ENCODE results near the gene NEDD4L. TPM values are rescaled to one million over a fixed set of nuclear protein-coding genes. Genes with fewer than 3 reads are reported as not detected.
"Not testable (repeated sequence)": the region's sequence is repeated elsewhere in the genome, so short reads cannot be mapped to it uniquely, and the experiment has no call there.

Gene NEDD4L
- total RNA-seq, 1 donor from 2014 or later = 41.1 TPM

DNA sequence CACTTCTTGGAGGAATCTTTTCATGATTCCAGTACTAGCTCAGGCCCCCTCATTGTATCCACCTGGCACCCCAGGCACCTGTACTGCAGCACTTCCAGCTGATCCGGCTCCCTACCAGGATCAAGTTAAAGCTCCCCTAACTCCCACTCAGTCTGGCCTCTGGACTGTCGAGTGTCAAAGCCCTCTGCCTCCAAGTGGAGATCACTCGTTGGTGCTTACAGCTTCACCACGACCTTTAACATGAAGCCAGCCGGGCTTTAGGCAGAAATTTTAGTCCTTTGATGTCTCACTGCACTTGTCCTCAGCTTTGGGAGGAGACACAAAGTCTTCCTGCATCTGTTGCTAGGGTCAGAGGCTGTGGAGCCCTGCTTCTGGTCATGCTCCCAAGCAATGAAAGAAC, 387.2 kb downstream of the NEDD4L start:
- H3K4me3 Mint-ChIP-seq (ENCODE audit: unreplicated experiment) = no peak overlapping the region
- TF ChIP-seq, protein P1, sequence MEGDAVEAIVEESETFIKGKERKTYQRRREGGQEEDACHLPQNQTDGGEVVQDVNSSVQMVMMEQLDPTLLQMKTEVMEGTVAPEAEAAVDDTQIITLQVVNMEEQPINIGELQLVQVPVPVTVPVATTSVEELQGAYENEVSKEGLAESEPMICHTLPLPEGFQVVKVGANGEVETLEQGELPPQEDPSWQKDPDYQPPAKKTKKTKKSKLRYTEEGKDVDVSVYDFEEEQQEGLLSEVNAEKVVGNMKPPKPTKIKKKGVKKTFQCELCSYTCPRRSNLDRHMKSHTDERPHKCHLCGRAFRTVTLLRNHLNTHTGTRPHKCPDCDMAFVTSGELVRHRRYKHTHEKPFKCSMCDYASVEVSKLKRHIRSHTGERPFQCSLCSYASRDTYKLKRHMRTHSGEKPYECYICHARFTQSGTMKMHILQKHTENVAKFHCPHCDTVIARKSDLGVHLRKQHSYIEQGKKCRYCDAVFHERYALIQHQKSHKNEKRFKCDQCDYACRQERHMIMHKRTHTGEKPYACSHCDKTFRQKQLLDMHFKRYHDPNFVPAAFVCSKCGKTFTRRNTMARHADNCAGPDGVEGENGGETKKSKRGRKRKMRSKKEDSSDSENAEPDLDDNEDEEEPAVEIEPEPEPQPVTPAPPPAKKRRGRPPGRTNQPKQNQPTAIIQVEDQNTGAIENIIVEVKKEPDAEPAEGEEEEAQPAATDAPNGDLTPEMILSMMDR (IDR thresholded peaks at IDR 0.05) = no peak
- H3K4me1 Mint-ChIP-seq (ENCODE audit: unreplicated experiment) = no peaks in the 10 kb centered on the region
- H3K9me3 Mint-ChIP-seq (ENCODE audit: unreplicated experiment) = no peaks in the 10 kb centered on the region
- H3K27ac Mint-ChIP-seq (ENCODE audit: unreplicated experiment) = no peak overlapping the region
- H3K36me3 Mint-ChIP-seq (ENCODE audit: unreplicated experiment) = peaks cover 2% of the 10 kb centered on the region
- H3K27me3 Mint-ChIP-seq (ENCODE audit: unreplicated experiment) = peaks cover 14% of the 10 kb centered on the region
- DNase-seq (ENCODE audit: extremely low spot score, unreplicated experiment) = no peak

DNA sequence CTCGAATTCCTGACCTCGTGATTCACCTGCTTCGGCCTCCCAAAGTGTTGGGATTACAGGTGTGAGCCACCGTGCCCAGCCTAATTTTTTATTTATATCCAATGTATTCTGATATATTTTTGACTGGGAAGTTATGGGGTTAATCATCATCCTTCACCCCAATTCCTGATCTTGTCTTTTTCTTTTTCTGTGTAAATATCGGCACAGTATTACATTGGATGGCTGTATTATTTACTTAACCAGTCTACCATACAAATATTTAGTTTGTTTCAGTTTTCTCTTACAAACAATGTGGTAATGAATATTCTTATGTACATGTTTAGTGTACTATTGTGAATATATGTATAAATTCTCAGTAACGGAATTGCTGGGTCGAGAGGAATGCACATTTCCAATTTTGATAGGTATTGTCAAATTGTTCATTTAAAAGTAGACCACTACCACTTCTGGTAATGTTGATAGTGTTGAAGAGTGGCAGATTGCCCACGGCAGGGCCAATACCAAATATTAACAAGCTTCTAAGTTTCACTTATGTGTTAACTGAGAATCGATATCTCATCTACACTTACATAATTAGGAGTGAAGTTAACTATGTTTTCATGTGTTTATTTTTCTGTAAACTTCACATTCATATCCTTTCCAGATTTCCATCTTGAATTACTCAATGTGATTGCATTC, 388.2 kb downstream of the NEDD4L start:
- Mint-ChIP-seq H3K27ac (ENCODE audit: unreplicated experiment) (no peak overlapping the region), H3K27me3 (ENCODE audit: unreplicated experiment) (peaks cover 16% of the 10 kb centered on the region)

DNA sequence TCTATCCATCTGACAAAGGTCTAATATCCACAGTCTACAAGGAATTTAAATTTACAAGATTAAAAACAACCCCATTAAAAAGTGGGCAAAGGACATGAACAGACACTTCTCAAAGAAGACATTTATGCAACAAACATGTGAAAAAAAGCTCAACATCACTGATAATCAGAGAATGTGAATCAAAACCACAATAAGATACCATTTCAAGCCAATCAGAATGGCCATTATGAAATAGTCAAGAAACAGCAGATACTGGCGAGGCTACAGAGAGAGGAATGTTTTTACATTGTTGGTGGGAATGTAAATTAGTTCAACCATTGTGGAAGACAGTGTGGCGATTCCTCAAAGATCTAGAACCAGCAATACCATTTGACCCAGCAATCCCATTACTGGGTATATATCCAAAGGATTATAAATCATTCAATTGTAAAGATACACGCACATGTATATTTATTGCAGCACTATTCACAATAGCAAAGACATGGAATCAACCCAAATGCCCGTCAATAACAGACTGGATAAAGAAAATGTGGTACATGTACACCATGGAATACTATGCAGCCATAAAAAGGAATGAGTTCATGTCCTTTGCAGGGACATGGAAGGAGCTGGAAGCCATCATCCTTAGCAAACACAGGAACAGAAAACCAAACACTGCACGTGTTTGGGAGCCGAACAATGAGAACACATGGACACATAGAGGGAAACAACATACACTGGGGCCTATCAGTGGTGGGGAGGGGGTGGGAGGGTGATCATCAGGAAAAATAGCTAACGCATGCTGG, 391.4 kb downstream of the NEDD4L start:
- not testable (repeated sequence) for H3K4me3 Mint-ChIP-seq (ENCODE audit: unreplicated experiment); DNase-seq (ENCODE audit: extremely low spot score, unreplicated experiment); H3K36me3 Mint-ChIP-seq (ENCODE audit: unreplicated experiment); H3K4me1 Mint-ChIP-seq (ENCODE audit: unreplicated experiment); H3K9me3 Mint-ChIP-seq (ENCODE audit: unreplicated experiment); H3K27ac Mint-ChIP-seq (ENCODE audit: unreplicated experiment)
- peaks cover 20% of the 10 kb centered on the region for H3K27me3 Mint-ChIP-seq (ENCODE audit: unreplicated experiment)

More for the DNA sequence above, 388.2 kb downstream of the NEDD4L start:
- no peaks in the 10 kb centered on the region for H3K9me3 Mint-ChIP-seq (ENCODE audit: unreplicated experiment)
- H3K4me3 Mint-ChIP-seq (ENCODE audit: unreplicated experiment) = no peak overlapping the region
- H3K36me3 Mint-ChIP-seq (ENCODE audit: unreplicated experiment) = peaks cover 2% of the 10 kb centered on the region
- DNase-seq (ENCODE audit: extremely low spot score, unreplicated experiment) = no peak
- no peaks in the 10 kb centered on the region for H3K4me1 Mint-ChIP-seq (ENCODE audit: unreplicated experiment)
- TF ChIP-seq, protein P1 (IDR thresholded peaks at IDR 0.05) = no peak

DNA sequence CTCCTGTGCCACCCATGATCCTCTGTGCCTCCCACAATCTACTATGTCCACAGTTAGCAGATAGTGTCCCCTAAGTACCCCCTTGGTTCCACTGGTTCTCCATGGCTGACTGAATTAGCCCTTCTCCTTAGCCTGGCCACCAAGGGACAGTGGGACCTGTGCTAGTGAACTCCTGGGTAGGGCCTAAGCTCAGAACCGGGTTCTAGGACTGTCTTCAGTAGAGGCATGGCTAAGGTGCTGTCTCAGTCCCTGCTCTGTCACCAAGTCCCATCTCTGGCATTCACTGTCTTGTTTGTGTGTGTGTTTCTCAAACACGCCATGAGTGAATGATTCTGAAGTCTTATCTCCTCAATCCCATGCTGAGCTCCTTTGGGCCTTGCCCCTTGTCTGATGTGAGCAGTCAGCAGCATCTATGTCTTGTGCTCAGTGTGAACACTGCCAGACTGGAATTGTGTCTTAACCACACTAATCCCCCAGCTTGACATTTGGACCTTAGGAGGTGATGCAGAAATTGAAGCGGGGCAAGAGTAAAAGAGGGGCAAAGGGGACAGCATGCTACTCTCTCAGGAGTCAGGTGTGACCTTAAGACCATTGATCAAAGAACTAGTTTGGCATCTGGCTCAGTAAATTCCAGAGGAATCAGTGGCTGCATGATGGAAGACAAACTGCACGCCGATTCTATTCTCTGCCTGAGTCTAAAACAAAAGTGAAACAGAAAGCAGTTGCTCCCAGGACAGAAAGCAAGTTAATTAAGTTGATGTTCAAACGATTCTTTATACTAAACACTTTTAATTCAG, 394.3 kb downstream of the NEDD4L start:
- Mint-ChIP-seq H3K36me3 (ENCODE audit: unreplicated experiment) (peaks cover 2% of the 10 kb centered on the region), H3K27ac (ENCODE audit: unreplicated experiment) (no peak overlapping the region), H3K4me1 (ENCODE audit: unreplicated experiment) (peaks cover 8% of the 10 kb centered on the region), H3K9me3 (ENCODE audit: unreplicated experiment) (no peaks in the 10 kb centered on the region), H3K4me3 (ENCODE audit: unreplicated experiment) (no peak overlapping the region), H3K27me3 (ENCODE audit: unreplicated experiment) (peaks cover 39% of the 10 kb centered on the region)
- TF ChIP-seq, protein P1 (IDR thresholded peaks at IDR 0.05) = no peak
- no peak for DNase-seq (ENCODE audit: extremely low spot score, unreplicated experiment)

DNA sequence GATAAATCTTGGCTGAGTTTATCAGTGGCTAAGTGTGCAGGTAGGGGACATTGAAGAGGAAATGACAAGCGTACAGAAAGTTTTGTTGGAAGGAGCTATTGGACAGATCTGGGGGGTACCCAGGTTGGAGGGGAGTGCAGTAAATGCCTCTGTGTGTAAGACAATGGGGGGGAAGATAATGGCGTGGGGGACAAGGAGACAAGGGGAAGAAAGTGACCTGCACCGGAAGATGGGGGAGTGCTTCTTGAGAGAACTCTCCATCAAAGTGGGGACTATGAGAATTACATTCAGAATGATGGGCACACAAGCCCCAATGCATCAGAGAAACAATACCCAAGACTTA, 394.9 kb downstream of the NEDD4L start:
- no peaks in the 10 kb centered on the region for H3K9me3 Mint-ChIP-seq (ENCODE audit: unreplicated experiment)
- TF ChIP-seq, protein P1 (IDR thresholded peaks at IDR 0.05) = no peak
- no peak overlapping the region for H3K4me3 Mint-ChIP-seq (ENCODE audit: unreplicated experiment)
- peaks cover 8% of the 10 kb centered on the region for H3K4me1 Mint-ChIP-seq (ENCODE audit: unreplicated experiment)
- H3K27ac Mint-ChIP-seq (ENCODE audit: unreplicated experiment) = no peak overlapping the region
- DNase-seq (ENCODE audit: extremely low spot score, unreplicated experiment) = no peak
- H3K27me3 Mint-ChIP-seq (ENCODE audit: unreplicated experiment) = peaks cover 39% of the 10 kb centered on the region
- H3K36me3 Mint-ChIP-seq (ENCODE audit: unreplicated experiment) = peaks cover 2% of the 10 kb centered on the region
